ENCODE results near the gene CENPT. TPM values are rescaled to one million over a fixed set of nuclear protein-coding genes. Genes with fewer than 3 reads are reported as not detected.

Gene CENPT
- total RNA-seq, 1 donor from 2014 or later: 29.9 TPM

DNA sequence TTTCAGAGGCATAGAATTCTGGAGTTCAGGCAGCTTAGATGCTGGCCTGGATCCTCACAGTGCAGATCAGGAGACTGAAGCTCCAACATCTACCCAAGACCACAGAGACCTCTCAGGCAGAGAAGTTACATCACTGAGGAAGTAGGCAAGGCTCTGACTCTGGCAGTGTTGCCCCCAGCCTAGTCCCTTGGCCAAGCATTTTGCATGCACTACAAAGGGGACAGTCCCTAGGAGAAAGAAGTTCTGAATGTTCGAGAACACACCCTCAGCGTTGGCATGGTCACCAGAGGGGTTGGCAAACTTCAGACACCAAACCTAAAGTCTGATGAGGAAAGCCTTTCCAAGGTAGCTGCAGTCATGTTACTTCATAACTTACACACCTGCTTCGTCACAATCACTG is 43.6 kb downstream of the CENPT start:
- ATAC-seq (no peak), DNase-seq (no peak)
- H3K27ac ChIP-seq: no peak overlapping the region
- TF ChIP-seq, protein P1, sequence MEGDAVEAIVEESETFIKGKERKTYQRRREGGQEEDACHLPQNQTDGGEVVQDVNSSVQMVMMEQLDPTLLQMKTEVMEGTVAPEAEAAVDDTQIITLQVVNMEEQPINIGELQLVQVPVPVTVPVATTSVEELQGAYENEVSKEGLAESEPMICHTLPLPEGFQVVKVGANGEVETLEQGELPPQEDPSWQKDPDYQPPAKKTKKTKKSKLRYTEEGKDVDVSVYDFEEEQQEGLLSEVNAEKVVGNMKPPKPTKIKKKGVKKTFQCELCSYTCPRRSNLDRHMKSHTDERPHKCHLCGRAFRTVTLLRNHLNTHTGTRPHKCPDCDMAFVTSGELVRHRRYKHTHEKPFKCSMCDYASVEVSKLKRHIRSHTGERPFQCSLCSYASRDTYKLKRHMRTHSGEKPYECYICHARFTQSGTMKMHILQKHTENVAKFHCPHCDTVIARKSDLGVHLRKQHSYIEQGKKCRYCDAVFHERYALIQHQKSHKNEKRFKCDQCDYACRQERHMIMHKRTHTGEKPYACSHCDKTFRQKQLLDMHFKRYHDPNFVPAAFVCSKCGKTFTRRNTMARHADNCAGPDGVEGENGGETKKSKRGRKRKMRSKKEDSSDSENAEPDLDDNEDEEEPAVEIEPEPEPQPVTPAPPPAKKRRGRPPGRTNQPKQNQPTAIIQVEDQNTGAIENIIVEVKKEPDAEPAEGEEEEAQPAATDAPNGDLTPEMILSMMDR (IDR thresholded peaks at IDR 0.05): no peak
- no peak overlapping the region for H3K4me3 ChIP-seq
- H3K36me3 ChIP-seq: peaks cover 35% of the 10 kb centered on the region
- no peaks in the 10 kb centered on the region for H3K9me3 ChIP-seq
- intact Hi-C loops (cut with DNase I): no loop called here
- peaks cover 35% of the 10 kb centered on the region for H3K4me1 ChIP-seq
- no peaks in the 10 kb centered on the region for H3K27me3 ChIP-seq (ENCODE audit: low read depth)

DNA sequence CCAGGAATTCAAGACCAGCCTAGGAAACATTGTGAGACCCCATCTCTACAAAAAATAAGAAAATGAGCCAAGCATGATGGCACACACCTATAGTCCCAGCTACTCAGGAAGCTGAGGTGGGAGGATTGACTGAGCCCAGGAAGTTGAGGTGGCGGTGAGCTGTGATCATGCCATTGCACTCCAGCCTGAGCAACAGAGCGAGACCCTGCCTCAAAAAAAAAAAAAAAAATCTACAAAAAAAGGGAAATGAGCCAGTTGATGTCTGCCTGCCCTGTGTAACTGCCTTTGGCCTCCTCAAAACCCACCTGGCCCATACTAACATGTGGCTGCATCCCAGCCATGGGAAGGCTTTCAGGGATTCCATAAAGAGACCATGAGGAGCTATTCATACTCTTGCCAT is 45.6 kb downstream of the CENPT start:
- intact Hi-C loops (cut with DNase I): no loop called here
- no peaks in the 10 kb centered on the region for H3K27me3 ChIP-seq (ENCODE audit: low read depth)
- no peak for ATAC-seq
- H3K36me3 ChIP-seq: peaks cover 42% of the 10 kb centered on the region
- no peaks in the 10 kb centered on the region for H3K9me3 ChIP-seq
- DNase-seq: no peak
- no peak overlapping the region for H3K27ac ChIP-seq
- H3K4me3 ChIP-seq: no peak overlapping the region
- TF ChIP-seq, protein P1 (IDR thresholded peaks at IDR 0.05): no peak
- H3K4me1 ChIP-seq: peaks cover 29% of the 10 kb centered on the region

DNA sequence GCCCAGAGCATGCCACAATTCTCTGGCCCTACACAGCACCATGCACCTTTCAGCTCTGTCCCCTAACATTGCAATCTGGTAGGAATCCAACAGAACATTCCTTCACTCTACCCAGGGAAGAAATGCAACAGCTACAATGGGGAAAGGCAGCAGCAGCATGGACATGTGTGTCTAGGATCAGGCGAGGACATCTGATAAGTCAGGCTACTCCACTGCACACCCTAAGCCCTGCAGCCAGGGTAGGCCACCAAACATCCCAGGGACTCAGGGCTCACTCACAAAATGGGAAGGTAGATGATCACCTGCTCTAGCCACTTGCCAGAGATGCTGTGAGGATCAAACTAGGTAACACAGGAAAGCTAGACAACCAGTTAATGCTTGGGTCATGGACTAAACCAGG is 46.3 kb downstream of the CENPT start:
- Histone ChIP-seq H3K4me1 (peaks cover 29% of the 10 kb centered on the region), H3K36me3 (peaks cover 42% of the 10 kb centered on the region), H3K27ac (no peak overlapping the region), H3K27me3 (ENCODE audit: low read depth) (no peaks in the 10 kb centered on the region), H3K4me3 (no peak overlapping the region), H3K9me3 (no peaks in the 10 kb centered on the region)
- DNase-seq (no peak), ATAC-seq (no peak)
- intact Hi-C loops (cut with DNase I): no loop called here
- TF ChIP-seq, protein P1 (IDR thresholded peaks at IDR 0.05): no peak

DNA sequence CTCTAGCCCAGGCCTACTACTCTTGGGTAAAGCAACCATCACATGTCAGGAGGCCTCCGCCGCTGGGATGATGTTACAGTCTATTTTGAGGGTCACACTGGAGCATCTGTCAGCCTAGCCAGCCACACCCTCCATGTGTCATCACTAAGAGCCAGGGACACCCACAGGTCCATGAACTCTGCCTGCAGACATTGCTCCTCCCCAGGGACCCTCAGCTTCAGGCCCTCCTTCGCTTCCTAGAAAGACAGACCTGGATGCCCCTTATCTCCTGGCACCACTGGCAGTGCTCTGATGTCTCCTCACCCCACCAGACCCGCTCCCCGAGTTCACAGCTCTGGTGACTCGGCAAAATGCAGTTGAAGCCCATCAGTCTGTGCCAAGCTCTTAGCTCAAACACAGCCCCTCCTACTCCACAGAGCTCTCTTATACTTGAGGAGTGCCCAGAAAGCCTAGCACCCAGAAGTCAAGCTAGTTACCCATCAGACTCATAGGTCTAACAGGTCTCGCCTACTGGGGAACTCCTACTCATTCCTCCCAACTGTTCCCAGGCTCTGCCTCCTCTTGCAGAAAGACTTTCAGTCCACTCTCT is 47.1 kb downstream of the CENPT start:
- Histone ChIP-seq H3K4me3 (no peak overlapping the region), H3K4me1 (peaks cover 25% of the 10 kb centered on the region), H3K9me3 (no peaks in the 10 kb centered on the region), H3K27me3 (ENCODE audit: low read depth) (no peaks in the 10 kb centered on the region), H3K27ac (no peak overlapping the region), H3K36me3 (peaks cover 42% of the 10 kb centered on the region)
- TF ChIP-seq, protein P1 (IDR thresholded peaks at IDR 0.05): no peak
- ATAC-seq (no peak), DNase-seq (no peak)
- intact Hi-C loops (cut with DNase I): no loop called here

DNA sequence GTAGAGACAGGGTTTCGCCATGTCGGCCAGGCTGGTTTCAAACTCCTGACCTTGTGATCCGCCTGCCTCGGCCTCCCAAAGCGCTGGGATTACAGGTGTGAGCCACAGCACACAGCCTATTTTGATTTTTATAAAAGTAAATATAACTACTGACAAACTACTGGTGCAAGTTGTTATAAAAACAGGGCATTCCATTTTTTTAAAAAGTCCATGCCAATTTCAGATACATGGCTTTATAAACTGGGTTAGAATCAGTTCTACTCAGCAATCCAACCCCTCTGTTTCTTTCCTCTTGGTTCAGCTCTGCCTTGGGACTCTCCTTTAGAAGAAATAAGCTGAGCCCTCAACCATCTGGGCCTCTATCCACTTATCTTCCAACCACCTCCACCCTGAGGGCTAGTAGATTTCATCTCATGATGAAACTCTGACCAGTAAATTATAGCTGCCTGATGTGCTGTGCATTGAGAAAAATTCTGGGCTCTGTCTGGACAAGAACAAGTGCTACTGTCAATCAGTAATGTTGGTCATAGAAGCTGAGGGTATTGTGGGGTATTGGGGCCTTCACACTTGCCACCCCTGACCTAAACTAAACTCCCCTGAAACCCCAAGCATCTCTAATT is 51.3 kb downstream of the CENPT start:
- DNase-seq (no peak), ATAC-seq (no peak)
- TF ChIP-seq, protein P1 (IDR thresholded peaks at IDR 0.05): no peak
- Histone ChIP-seq H3K27ac (no peak overlapping the region), H3K4me1 (peaks cover 10% of the 10 kb centered on the region), H3K4me3 (no peak overlapping the region), H3K27me3 (ENCODE audit: low read depth) (no peaks in the 10 kb centered on the region), H3K9me3 (no peaks in the 10 kb centered on the region), H3K36me3 (peaks cover 20% of the 10 kb centered on the region)
- intact Hi-C loops (cut with DNase I): no loop called here
